HG03571 (cell line): Measurements from ENCODE around the gene ENPP3.

ENCODE experiments used
- ATAC-seq: cut with Tn5 transposase; IDR thresholded peaks from one replicate; pipeline ENCODE4 v1.9.1; 2021; ENCODE audit not compliant: unreplicated experiment

ENPP3 gene

GRCh38 chr6:131763749-131764148 lies 126.6 kb downstream of the ENPP3 start:
- ATAC-seq: no peak

GRCh38 chr6:131764350-131764749 lies 127.2 kb downstream of the ENPP3 start:
- no peak for ATAC-seq

- ATAC-seq: no peak
Observed at GRCh38 chr6:131765081-131765803, 128.1 kb downstream of the ENPP3 start.

- no peak for ATAC-seq
Observed at GRCh38 chr6:131765804-131766135, 128.7 kb downstream of the ENPP3 start.

GRCh38 chr6:131766631-131767030 lies 129.5 kb downstream of the ENPP3 start:
- ATAC-seq: no peak

GRCh38 chr6:131768964-131769363 lies 131.9 kb downstream of the ENPP3 start:
- ATAC-seq: no peak

DNA sequence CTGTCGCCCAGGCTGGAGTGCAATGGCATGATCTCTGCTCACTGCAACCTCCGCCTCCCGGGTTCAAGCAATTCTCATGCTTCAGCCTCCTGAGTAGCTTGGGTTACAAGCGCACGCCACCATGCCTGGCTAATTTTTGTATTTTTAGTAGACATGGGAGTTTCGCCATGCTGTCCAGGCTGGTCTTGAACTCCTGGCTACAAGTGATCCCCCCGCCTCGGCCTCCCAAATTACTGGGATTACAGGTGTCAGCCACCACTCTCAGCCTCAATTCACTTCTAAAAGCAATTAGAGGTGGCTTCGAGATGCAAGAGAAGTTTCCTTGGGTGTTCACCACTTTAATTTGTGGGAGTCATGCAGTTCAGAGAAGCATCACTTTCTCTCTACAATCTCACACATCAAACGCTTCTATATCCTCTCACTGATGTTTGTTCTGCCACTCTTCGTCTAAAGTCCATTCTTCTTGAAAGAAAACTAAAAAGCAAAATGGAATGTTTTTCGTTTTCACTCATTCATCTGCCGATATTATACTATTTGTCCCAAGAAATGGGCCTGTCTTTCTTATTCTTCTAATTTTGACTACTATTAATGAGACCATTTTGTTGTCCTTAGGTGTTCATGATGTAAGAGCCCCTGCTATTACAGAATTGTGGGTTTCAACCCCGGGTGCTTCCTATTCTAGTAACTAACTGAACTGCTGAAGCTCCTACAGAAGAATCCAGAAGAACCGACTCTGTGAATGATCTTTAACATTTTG lies 132.5 kb downstream of the ENPP3 start:
- no peak for ATAC-seq

- ATAC-seq: no peak
Observed at GRCh38 chr6:131770776-131771175, 133.7 kb downstream of the ENPP3 start.

DNA sequence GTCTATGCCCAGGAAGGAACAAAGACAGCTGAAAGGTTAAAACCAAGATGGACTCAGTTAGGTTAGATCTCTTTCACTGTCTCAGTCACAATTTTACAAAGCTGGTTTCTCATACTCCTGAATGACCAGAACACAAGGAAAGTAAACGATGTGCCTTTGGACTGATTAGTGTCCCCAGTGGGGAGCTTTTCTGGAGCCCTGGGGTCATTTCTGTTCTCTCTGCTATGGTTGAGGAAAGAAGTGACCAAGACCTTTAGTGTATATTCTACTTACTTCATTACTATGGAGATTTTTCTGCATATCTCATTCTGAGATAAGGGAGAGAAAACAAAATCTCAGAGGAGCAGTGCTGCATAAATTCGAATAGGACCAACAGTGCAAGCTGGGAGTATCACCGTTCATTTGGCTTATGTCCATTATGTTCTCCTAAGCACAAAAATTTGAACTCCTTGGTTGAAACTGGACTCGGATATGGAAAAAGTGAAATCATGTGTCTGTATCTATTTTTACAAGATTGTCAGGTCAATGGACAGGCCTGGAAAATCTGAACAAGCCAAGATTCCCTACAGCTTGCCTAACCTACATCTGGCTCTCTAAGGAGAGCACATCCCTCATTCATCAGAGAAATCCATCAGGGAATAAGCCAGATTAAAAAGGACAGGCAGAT lies 136.3 kb downstream of the ENPP3 start:
- ATAC-seq: no peak

GRCh38 chr6:131775886-131776285 lies 138.8 kb downstream of the ENPP3 start:
- no peak for ATAC-seq

DNA sequence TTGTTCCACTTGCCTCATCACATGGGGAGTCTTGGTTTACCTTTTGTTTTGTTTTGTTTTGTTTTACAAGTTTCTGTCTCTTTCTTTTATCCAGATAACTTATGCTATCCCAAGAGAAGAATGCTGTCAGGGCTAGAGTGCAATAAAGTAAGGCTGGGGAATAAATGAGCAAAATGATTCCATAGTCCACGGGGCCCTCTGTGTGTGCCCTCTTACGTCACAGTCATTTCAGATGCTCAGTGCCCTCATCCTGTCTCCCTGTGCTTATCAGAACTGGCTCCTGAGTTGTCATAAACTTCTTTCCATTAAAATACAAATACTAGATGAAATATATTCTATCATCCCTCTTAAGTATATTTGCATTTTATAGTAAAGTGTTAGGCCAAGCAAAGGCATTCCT lies 139.9 kb downstream of the ENPP3 start:
- no peak for ATAC-seq

GRCh38 chr6:131778169-131778568 lies 141.1 kb downstream of the ENPP3 start:
- ATAC-seq: no peak

GRCh38 chr6:131779304-131779703 lies 142.2 kb downstream of the ENPP3 start:
- no peak for ATAC-seq

- no peak for ATAC-seq
Observed at GRCh38 chr6:131780600-131780999, 143.5 kb downstream of the ENPP3 start.

DNA sequence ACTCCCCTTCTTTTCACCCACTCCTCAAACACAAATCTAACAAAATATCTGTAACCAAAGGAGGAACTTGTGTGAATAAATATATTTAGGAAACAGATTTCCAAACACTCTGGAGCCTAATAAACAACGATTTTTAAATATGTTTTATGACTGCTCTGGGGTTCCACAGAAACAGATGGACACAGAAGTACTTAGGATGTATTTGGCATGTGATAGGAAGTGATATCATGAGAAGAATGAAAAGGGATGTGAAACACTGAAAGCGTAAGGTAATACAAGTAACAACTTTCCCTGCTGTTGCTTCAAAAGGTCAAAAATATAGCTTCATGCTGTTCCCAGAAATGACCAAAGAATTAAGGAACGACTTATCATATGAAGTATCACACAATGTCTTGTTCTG lies 144.6 kb downstream of the ENPP3 start:
- no peak for ATAC-seq

- ATAC-seq: no peak
Observed at GRCh38 chr6:131782764-131783163, 145.7 kb downstream of the ENPP3 start.

DNA sequence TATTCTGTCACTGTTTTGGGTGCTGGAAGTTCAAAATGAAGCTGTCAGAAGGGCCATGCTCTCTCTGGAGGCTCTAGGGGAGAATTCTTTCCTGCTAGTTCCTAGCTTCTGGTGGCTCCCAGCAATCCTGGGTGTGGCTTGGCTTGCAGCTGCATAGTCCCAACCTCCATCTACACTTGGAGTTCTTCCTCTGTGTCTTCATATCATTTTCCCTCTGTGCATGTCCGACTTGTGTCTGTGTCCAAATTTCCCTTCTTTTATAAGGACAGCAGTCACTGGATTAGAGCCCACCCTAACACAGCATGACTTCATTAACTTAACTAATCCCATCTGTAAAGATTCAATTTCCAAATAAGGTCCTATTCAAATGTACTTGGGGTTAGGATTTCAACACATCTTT lies 147.5 kb downstream of the ENPP3 start:
- ATAC-seq: no peak

DNA sequence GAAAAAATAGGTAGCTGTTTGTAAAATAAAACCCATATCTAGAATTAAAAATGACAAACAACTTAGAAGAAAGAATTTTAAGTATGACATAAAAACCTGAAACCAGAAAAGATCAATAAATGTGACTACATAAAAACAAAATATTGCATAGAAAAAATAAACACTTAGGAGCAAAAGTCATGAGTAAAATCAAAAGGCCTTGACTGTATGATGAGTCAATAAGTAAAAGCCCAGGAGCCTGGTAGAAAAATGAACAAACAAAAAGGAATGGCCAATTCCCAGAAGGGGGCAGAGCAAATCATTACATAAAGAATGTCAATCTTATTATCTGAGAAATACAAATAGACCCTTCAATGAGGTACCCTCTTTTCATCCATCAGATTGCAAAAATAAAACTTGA lies 150.0 kb downstream of the ENPP3 start:
- ATAC-seq: no peak

GRCh38 chr6:131787766-131788712 lies 150.9 kb downstream of the ENPP3 start:
- no peak for ATAC-seq

DNA sequence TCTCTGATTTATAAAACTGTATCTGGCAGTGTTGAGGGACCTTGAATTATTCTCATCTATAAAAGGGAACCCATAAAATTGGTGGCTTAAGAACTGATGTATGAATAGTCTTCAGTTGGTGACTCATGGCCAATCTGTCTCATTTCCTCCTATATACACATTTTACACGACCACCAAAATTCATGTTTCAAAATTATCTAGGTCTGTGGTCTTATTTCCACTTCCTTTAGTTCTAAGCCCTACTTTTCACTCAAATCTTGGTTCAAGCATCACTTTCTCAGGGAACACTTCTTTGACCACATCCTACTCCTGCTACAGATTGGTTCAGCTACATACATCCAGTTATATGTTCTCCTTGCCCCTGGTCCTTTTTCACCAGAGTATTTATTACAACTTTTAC lies 152.1 kb downstream of the ENPP3 start:
- ATAC-seq: no peak

- ATAC-seq: no peak
Observed at GRCh38 chr6:131791476-131791875, 154.4 kb downstream of the ENPP3 start.
